SK-N-SH (cell line): Measurements from ENCODE around the gene ATP2A2.

Experiments
- EP300 ChIP-seq, 2 experiments: IDR thresholded peaks; 2 replicates each; pipeline versions ENCODE4 v1.4.0 to v1.6.1; 2012; ENCODE audit warnings: borderline replicate concordance in 1 of 2, low read depth in 1 of 2, low read length in 1 of 2
- NFIC ChIP-seq: IDR thresholded peaks from 2 replicates; pipeline ENCODE4 v1.4.0; 2012; ENCODE audit warnings: borderline replicate concordance
- NRF1 ChIP-seq: IDR thresholded peaks from 2 replicates; pipeline ENCODE4 v1.6.1; 2012; ENCODE audit warnings: low read depth, mild to moderate bottlenecking, low read length
- RCOR1 ChIP-seq: fragments of 150-350 bp; IDR thresholded peaks from 2 replicates; pipeline ENCODE4 v1.6.1; 2017; ENCODE audit warnings: antibody characterized with exemption, low read length
- SMC3 ChIP-seq: IDR thresholded peaks from 2 replicates; pipeline ENCODE4 v1.6.1; 2012; ENCODE audit warnings: low read depth, low read length, improper control_type of control experiment
- TAF1 ChIP-seq: IDR thresholded peaks from 2 replicates; pipeline ENCODE4 v1.6.1; 2012; ENCODE audit warnings: low read depth, mild to moderate bottlenecking, low read length, moderate library complexity, borderline replicate concordance
- YY1 ChIP-seq: IDR thresholded peaks from 2 replicates; pipeline ENCODE4 v1.4.0; 2012; ENCODE audit warnings: low read depth, mild to moderate bottlenecking
- TF ChIP-seq, protein P1 (sequence below): fragments of 200-600 bp; sonication (generic); IDR thresholded peaks from 2 replicates; pipeline ENCODE4 v1.6.1; 2017; ENCODE audit warnings: antibody characterized with exemption, mild to moderate bottlenecking, moderate library complexity
- TF ChIP-seq, protein P2 (sequence below): IDR thresholded peaks from 2 replicates; pipeline ENCODE4 v1.6.1; 2012; ENCODE audit warnings: mild to moderate bottlenecking, low read depth, low read length, moderate library complexity
- TF ChIP-seq, protein P3 (sequence below): fragments of 150-350 bp; IDR thresholded peaks from 2 replicates; pipeline ENCODE4 v1.6.1; 2016; ENCODE audit warnings: mild to moderate bottlenecking, low read depth, low read length
- TF ChIP-seq, protein P4 (sequence below): fragments of 150-350 bp; IDR thresholded peaks from 2 replicates; pipeline ENCODE4 v1.6.1; 2017; ENCODE audit warnings: antibody characterized with exemption, low read length, low read depth, borderline replicate concordance
- TF ChIP-seq, protein P5 (sequence below): IDR thresholded peaks from 2 replicates; pipeline ENCODE4 v1.4.0; 2012; ENCODE audit warnings: low read depth, borderline replicate concordance

DNA sequence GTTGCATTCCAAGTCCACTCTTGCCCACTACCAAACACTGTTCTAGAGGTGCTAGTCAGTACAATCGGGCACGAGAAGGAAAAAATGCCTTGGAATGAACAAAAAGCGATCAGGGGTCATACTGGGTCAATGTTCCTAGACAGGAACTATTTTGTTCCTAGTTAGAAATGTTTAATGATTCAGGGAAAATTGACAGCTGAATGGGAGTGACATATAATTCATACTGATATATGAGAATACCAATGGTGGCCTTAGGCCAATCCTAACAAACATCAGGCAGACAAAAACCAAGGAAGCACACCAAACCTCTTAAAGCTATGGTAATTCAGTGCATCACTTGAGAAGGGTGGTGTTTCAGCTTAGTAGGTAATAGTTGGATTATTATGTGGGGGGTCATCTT lies 71.4 kb downstream of the ATP2A2 start:
- TF ChIP-seq, protein P1, sequence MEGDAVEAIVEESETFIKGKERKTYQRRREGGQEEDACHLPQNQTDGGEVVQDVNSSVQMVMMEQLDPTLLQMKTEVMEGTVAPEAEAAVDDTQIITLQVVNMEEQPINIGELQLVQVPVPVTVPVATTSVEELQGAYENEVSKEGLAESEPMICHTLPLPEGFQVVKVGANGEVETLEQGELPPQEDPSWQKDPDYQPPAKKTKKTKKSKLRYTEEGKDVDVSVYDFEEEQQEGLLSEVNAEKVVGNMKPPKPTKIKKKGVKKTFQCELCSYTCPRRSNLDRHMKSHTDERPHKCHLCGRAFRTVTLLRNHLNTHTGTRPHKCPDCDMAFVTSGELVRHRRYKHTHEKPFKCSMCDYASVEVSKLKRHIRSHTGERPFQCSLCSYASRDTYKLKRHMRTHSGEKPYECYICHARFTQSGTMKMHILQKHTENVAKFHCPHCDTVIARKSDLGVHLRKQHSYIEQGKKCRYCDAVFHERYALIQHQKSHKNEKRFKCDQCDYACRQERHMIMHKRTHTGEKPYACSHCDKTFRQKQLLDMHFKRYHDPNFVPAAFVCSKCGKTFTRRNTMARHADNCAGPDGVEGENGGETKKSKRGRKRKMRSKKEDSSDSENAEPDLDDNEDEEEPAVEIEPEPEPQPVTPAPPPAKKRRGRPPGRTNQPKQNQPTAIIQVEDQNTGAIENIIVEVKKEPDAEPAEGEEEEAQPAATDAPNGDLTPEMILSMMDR, result no peak
- TF ChIP-seq EP300 (IDR thresholded peaks at IDR 0.05; ENCODE audit: borderline replicate concordance in 1 of 2, low read depth in 1 of 2, low read length in 1 of 2) (no peak), NRF1 (no peak), SMC3 (no peak), TAF1 (no peak), YY1 (no peak), NFIC (no peak), RCOR1 (no peak)
- TF ChIP-seq, protein P2, sequence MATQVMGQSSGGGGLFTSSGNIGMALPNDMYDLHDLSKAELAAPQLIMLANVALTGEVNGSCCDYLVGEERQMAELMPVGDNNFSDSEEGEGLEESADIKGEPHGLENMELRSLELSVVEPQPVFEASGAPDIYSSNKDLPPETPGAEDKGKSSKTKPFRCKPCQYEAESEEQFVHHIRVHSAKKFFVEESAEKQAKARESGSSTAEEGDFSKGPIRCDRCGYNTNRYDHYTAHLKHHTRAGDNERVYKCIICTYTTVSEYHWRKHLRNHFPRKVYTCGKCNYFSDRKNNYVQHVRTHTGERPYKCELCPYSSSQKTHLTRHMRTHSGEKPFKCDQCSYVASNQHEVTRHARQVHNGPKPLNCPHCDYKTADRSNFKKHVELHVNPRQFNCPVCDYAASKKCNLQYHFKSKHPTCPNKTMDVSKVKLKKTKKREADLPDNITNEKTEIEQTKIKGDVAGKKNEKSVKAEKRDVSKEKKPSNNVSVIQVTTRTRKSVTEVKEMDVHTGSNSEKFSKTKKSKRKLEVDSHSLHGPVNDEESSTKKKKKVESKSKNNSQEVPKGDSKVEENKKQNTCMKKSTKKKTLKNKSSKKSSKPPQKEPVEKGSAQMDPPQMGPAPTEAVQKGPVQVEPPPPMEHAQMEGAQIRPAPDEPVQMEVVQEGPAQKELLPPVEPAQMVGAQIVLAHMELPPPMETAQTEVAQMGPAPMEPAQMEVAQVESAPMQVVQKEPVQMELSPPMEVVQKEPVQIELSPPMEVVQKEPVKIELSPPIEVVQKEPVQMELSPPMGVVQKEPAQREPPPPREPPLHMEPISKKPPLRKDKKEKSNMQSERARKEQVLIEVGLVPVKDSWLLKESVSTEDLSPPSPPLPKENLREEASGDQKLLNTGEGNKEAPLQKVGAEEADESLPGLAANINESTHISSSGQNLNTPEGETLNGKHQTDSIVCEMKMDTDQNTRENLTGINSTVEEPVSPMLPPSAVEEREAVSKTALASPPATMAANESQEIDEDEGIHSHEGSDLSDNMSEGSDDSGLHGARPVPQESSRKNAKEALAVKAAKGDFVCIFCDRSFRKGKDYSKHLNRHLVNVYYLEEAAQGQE, result no peak
- TF ChIP-seq, protein P3, sequence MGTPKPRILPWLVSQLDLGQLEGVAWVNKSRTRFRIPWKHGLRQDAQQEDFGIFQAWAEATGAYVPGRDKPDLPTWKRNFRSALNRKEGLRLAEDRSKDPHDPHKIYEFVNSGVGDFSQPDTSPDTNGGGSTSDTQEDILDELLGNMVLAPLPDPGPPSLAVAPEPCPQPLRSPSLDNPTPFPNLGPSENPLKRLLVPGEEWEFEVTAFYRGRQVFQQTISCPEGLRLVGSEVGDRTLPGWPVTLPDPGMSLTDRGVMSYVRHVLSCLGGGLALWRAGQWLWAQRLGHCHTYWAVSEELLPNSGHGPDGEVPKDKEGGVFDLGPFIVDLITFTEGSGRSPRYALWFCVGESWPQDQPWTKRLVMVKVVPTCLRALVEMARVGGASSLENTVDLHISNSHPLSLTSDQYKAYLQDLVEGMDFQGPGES, result no peak
- TF ChIP-seq, protein P4, sequence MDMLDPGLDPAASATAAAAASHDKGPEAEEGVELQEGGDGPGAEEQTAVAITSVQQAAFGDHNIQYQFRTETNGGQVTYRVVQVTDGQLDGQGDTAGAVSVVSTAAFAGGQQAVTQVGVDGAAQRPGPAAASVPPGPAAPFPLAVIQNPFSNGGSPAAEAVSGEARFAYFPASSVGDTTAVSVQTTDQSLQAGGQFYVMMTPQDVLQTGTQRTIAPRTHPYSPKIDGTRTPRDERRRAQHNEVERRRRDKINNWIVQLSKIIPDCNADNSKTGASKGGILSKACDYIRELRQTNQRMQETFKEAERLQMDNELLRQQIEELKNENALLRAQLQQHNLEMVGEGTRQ, result no peak
- TF ChIP-seq, protein P5, sequence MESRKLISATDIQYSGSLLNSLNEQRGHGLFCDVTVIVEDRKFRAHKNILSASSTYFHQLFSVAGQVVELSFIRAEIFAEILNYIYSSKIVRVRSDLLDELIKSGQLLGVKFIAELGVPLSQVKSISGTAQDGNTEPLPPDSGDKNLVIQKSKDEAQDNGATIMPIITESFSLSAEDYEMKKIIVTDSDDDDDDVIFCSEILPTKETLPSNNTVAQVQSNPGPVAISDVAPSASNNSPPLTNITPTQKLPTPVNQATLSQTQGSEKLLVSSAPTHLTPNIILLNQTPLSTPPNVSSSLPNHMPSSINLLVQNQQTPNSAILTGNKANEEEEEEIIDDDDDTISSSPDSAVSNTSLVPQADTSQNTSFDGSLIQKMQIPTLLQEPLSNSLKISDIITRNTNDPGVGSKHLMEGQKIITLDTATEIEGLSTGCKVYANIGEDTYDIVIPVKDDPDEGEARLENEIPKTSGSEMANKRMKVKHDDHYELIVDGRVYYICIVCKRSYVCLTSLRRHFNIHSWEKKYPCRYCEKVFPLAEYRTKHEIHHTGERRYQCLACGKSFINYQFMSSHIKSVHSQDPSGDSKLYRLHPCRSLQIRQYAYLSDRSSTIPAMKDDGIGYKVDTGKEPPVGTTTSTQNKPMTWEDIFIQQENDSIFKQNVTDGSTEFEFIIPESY, result no peak
